Cardiac muscle cell (in vitro differentiated cells and primary cell): Measurements from ENCODE around the gene NLN. TPM values are rescaled to one million over a fixed set of nuclear protein-coding genes. Genes with fewer than 3 reads are reported as not detected.

Experiments
- DNase-seq, 2 donors: peaks; one replicate each; pipeline versions ENCODE4 v3.0.0 to v3.0.0-alpha.2; 2010 to 2017; ENCODE audit warnings: low read depth in 1 of 2, low spot score in 1 of 2
- H3K27ac ChIP-seq: fragments of 200-600 bp; sonication (generic); 2 replicates; pipeline ENCODE4 v1.5.1; 2016
- H3K27me3 ChIP-seq: fragments of 200-600 bp; sonication (generic); 2 replicates; pipeline ENCODE4 v1.6.0; 2016; ENCODE audit warnings: control low read depth
- H3K36me3 ChIP-seq: fragments of 200-600 bp; sonication (generic); 2 replicates; pipeline ENCODE4 v1.5.1; 2016; ENCODE audit warnings: control low read depth
- H3K4me1 ChIP-seq: fragments of 200-600 bp; sonication (generic); 2 replicates; pipeline ENCODE4 v1.8.1; 2017; ENCODE audit warnings: low read depth, mild to moderate bottlenecking, mixed run types
- H3K4me3 ChIP-seq: fragments of 200-600 bp; sonication (generic); 2 replicates; pipeline ENCODE4 v1.5.1; 2016; ENCODE audit warnings: mild to moderate bottlenecking
- H3K9me3 ChIP-seq: fragments of 200-600 bp; sonication (generic); 2 replicates; pipeline ENCODE4 v1.5.1; 2017; ENCODE audit warnings: low read depth, mild to moderate bottlenecking, control low read depth
- CTCF ChIP-seq: IDR thresholded peaks from 2 replicates; pipeline ENCODE4 v1.5.1; 2012; ENCODE audit warnings: low read depth, mild to moderate bottlenecking, low read length
- polyA plus RNA-seq: library from polyadenylated mRNA; unstranded; fragments of >200 nt; fragmentation: Nextera tagmentation; extraction: Ambion mirVana; gene quantifications from 2 replicates; pipeline ENCODE4 v1.2.1, GENCODE V29; 2016
- total RNA-seq: library from RNA; depleted of rRNA; stranded (reverse); fragments of >200 nt; gene quantifications from 2 replicates; pipeline ENCODE4 v1.2.3, GENCODE V29; 2016

NLN gene
- total and polyA plus RNA-seq, 2 experiments from 2014 or later = 14.7 to 19.2 TPM

- Histone ChIP-seq H3K36me3 (no peaks in the 10 kb centered on the region), H3K4me3 (no peak overlapping the region), H3K4me1 (no peaks in the 10 kb centered on the region), H3K27ac (no peak overlapping the region), H3K9me3 (no peaks in the 10 kb centered on the region), H3K27me3 (no peaks in the 10 kb centered on the region)
- no peak for TF ChIP-seq CTCF
- DNase-seq = no peak
These were observed 77.9 kb downstream of the NLN start for GRCh38 chr5:65799857-65800256.

GRCh38 chr5:65800775-65801174 is 78.8 kb downstream of the NLN start:
- no peak for TF ChIP-seq CTCF
- Histone ChIP-seq H3K4me3 (no peak overlapping the region), H3K27me3 (no peaks in the 10 kb centered on the region), H3K27ac (no peak overlapping the region), H3K36me3 (no peaks in the 10 kb centered on the region), H3K4me1 (no peaks in the 10 kb centered on the region), H3K9me3 (no peaks in the 10 kb centered on the region)
- no peak for DNase-seq

GRCh38 chr5:65801352-65801783 is 79.4 kb downstream of the NLN start:
- DNase-seq = peak in 1 of 2 donors; percentile 58
- H3K4me3 ChIP-seq = no peak overlapping the region
- no peak for TF ChIP-seq CTCF

GRCh38 chr5:65802080-65802479 is 80.1 kb downstream of the NLN start:
- Histone ChIP-seq H3K4me1 (no peaks in the 10 kb centered on the region), H3K27ac (no peak overlapping the region), H3K36me3 (no peaks in the 10 kb centered on the region), H3K9me3 (no peaks in the 10 kb centered on the region), H3K27me3 (no peaks in the 10 kb centered on the region), H3K4me3 (no peak overlapping the region)
- TF ChIP-seq CTCF = no peak
- no peak for DNase-seq

More at GRCh38 chr5:65801352-65801783, 79.4 kb downstream of the NLN start:
- no peaks in the 10 kb centered on the region for H3K9me3 ChIP-seq
- no peaks in the 10 kb centered on the region for H3K4me1 ChIP-seq
- H3K36me3 ChIP-seq = no peaks in the 10 kb centered on the region
- no peaks in the 10 kb centered on the region for H3K27me3 ChIP-seq
- H3K27ac ChIP-seq = no peak overlapping the region

- DNase-seq = no peak
- H3K9me3 ChIP-seq = no peaks in the 10 kb centered on the region
- H3K36me3 ChIP-seq = no peaks in the 10 kb centered on the region
- TF ChIP-seq CTCF = no peak
- H3K27me3 ChIP-seq = no peaks in the 10 kb centered on the region
- no peak overlapping the region for H3K4me3 ChIP-seq
- no peaks in the 10 kb centered on the region for H3K4me1 ChIP-seq
- H3K27ac ChIP-seq = no peak overlapping the region
These were observed 80.8 kb downstream of the NLN start for GRCh38 chr5:65802820-65803219.
